ENCODE measurements around the gene LRRC36.

- TF ChIP-seq POLR2A (IDR thresholded peaks at IDR 0.05) (no peak), CTCF (IDR thresholded peaks at IDR 0.05) (no peak)
These were observed 58.3 kb downstream of the LRRC36 start for GRCh38 chr16:67384778-67385510.
